Endothelial cell of umbilical vein (primary cell): ENCODE results near the gene RAD51B. TPM values are rescaled to one million over a fixed set of nuclear protein-coding genes. Genes with fewer than 3 reads are reported as not detected.

Source experiments
- BruUV-seq: library from RNA; stranded (reverse); fragments of 400-500 nt; replicated peaks from 2 replicates; lab custom pipeline; 2021; lab: Mats Ljungman, UMichigan
- CTCF ChIA-PET: fragments of 300-600, 350-600 bp; sonication (Branson Sonifier 250); formaldehyde crosslinking; loops from one replicate; lab custom pipeline; 2021; ENCODE audit warnings: antibody characterized with exemption, inconsistent platforms; lab: Charles Lee
- POLR2A ChIA-PET: fragments of 300-600, 350-600 bp; sonication (Branson Sonifier 250); formaldehyde crosslinking; loops from one replicate; lab custom pipeline; 2021; ENCODE audit warnings: antibody characterized with exemption, inconsistent platforms; lab: Charles Lee
- DNase-seq: peaks from one replicate; pipeline ENCODE4 v3.0.0-alpha.2; 2011; ENCODE audit warnings: low read depth, low spot score
- FAIRE-seq: peaks from 2 replicates; lab custom pipeline; 2011; peaks lifted over from hg19 to GRCh38; lab: Jason Lieb, UNC
- H2AFZ ChIP-seq: 2 replicates; pipeline ENCODE4 v1.6.0; 2012; ENCODE audit warnings: low read depth, low read length, control low read depth, inconsistent platforms
- H3K27ac ChIP-seq: 2 replicates; pipeline ENCODE4 v1.5.1; 2011; ENCODE audit warnings: low read depth, mild to moderate bottlenecking, control low read depth, low read length, moderate library complexity; ENCODE audit not compliant: insufficient read depth
- H3K27me3 ChIP-seq, 2 experiments: 2 replicates each; pipeline versions ENCODE4 v1.6.0 to v1.6.1; 2011; ENCODE audit warnings: low read length in 2 of 2, mixed read lengths in 1 of 2; ENCODE audit not compliant: control insufficient read depth in 2 of 2, insufficient read depth in 2 of 2
- H3K36me3 ChIP-seq, 2 experiments: 2 replicates in 1 of 2; 3 replicates in 1 of 2; pipeline ENCODE4 v1.5.1; 2011; ENCODE audit warnings: low read length in 2 of 2, mild to moderate bottlenecking in 1 of 2, moderate library complexity in 1 of 2; ENCODE audit not compliant: control insufficient read depth in 2 of 2, insufficient read depth in 2 of 2; ENCODE audit errors: extremely low read depth in 1 of 2
- H3K4me1 ChIP-seq: 3 replicates; pipeline ENCODE4 v1.5.1; 2011; ENCODE audit warnings: mild to moderate bottlenecking, low read length; ENCODE audit not compliant: control insufficient read depth, insufficient read depth; ENCODE audit errors: extremely low read depth
- H3K4me2 ChIP-seq: 2 replicates; pipeline ENCODE4 v1.6.1; 2011; ENCODE audit warnings: low read length, control low read depth, mixed read lengths; ENCODE audit not compliant: insufficient read depth
- H3K4me3 ChIP-seq, 3 experiments: fragments of 200-600 bp in 1 of 3; sonication (generic), shearing (Covaris generic) in 1 of 3; replicated peaks in 1 of 3; 2 replicates each; pipeline ENCODE4 v1.5.1; 2011 to 2016; ENCODE audit warnings: control low read depth in 3 of 3, low read length in 3 of 3, mild to moderate bottlenecking in 2 of 3, inconsistent platforms in 1 of 3, low read depth in 1 of 3, moderate library complexity in 1 of 3; ENCODE audit not compliant: insufficient read depth in 1 of 3
- H3K79me2 ChIP-seq: 2 replicates; pipeline ENCODE4 v1.6.0; 2012; ENCODE audit warnings: low read length, inconsistent platforms; ENCODE audit not compliant: control insufficient read depth, insufficient read depth
- H3K9ac ChIP-seq: replicated peaks from 2 replicates; pipeline ENCODE3; 2011; ENCODE audit warnings: low read length, control low read depth; ENCODE audit not compliant: insufficient read depth; ENCODE audit errors: extremely low read depth
- H3K9me1 ChIP-seq: replicated peaks from 3 replicates; pipeline ENCODE4 v1.6.0; 2011; ENCODE audit warnings: mild to moderate bottlenecking, low read length; ENCODE audit not compliant: control insufficient read depth, insufficient read depth; ENCODE audit errors: extremely low read depth
- H3K9me3 ChIP-seq: replicated peaks from 2 replicates; pipeline ENCODE4 v1.5.1; 2012; ENCODE audit warnings: low read length, inconsistent platforms; ENCODE audit not compliant: control insufficient read depth, insufficient read depth
- H4K20me1 ChIP-seq: replicated peaks from 2 replicates; pipeline ENCODE3; 2011; ENCODE audit warnings: mild to moderate bottlenecking, low read length; ENCODE audit not compliant: control insufficient read depth, insufficient read depth; ENCODE audit errors: extremely low read depth
- EZH2 ChIP-seq: IDR thresholded peaks from 2 replicates; pipeline ENCODE4 v1.6.1; 2012; ENCODE audit warnings: borderline replicate concordance, low read depth, mild to moderate bottlenecking, moderate library complexity, low read length, inconsistent platforms; ENCODE audit not compliant: severe bottlenecking
- FOS ChIP-seq: IDR thresholded peaks from 2 replicates; pipeline ENCODE4 v1.6.1; 2011; ENCODE audit warnings: mild to moderate bottlenecking, low read length, moderate library complexity, borderline replicate concordance; ENCODE audit not compliant: insufficient read depth
- GATA2 ChIP-seq: IDR thresholded peaks from 2 replicates; pipeline ENCODE4 v1.7.0; 2011; ENCODE audit warnings: low read depth, mild to moderate bottlenecking, moderate library complexity, mixed read lengths, low read length; ENCODE audit not compliant: insufficient read length, insufficient read depth
- JUN ChIP-seq: IDR thresholded peaks from 2 replicates; pipeline ENCODE4 v1.6.1; 2011; ENCODE audit warnings: borderline replicate concordance, low read depth; ENCODE audit not compliant: insufficient read length, insufficient read depth
- MYC ChIP-seq: IDR thresholded peaks from one replicate; pipeline ENCODE4 v1.6.1; 2011; ENCODE audit warnings: mild to moderate bottlenecking, low read depth, low read length
- POLR2A ChIP-seq: IDR thresholded peaks from 2 replicates; pipeline ENCODE4 v1.6.1; 2012; ENCODE audit warnings: low read depth, mild to moderate bottlenecking, control low read depth, low read length
- POLR2AphosphoS5 ChIP-seq: IDR thresholded peaks from 2 replicates; pipeline ENCODE4 v1.6.1; 2012; ENCODE audit warnings: low read depth, mild to moderate bottlenecking, control low read depth, low read length, moderate library complexity; ENCODE audit not compliant: insufficient read depth
- dilution Hi-C: fragments of 300-500 bp; cut with MboI; formaldehyde crosslinking; loops from one replicate; pipeline ENCODE4 v1.15.0; 2019; ENCODE audit warnings: low sequenced_read_pairs; ENCODE audit not compliant: extremely low pct_ligation_motif_present
- intact Hi-C: fragments of 100-400 bp; cut with micrococcal nuclease; formaldehyde crosslinking; loops from one replicate; pipeline ENCODE4 v1.10.0; 2022
- polyA plus RNA-seq, 4 experiments: library from polyadenylated mRNA; depleted of rRNA in 3 of 4; stranded (reverse) in 3 of 4; unstranded in 1 of 4; fragments of >200 nt; gene quantifications; 2 replicates each; pipeline versions ENCODE4 v1.2.1 to v1.2.3, GENCODE V29; 2011 to 2012; ENCODE audit warnings: missing spikeins in 1 of 4
- total RNA-seq: library from RNA; stranded (reverse); gene quantifications from 2 replicates; pipeline ENCODE4 v1.2.3, GENCODE V29; 2021
- TF ChIP-seq, protein P1 (sequence below), 2 donors: IDR thresholded peaks; 1 replicate in 1 of 2; 2 replicates in 1 of 2; pipeline ENCODE4 v1.5.1; 2011; ENCODE audit warnings: low read length in 2 of 2, mild to moderate bottlenecking in 2 of 2, moderate library complexity in 2 of 2, control low read depth in 1 of 2, inconsistent platforms in 1 of 2, low read depth in 1 of 2; ENCODE audit not compliant: insufficient read depth in 1 of 2; ENCODE audit errors: extremely low read depth in 1 of 2
- TF ChIP-seq, protein P2 (sequence below): IDR thresholded peaks from 2 replicates; pipeline ENCODE4 v1.6.1; 2011; ENCODE audit not compliant: insufficient read depth, insufficient read length

Gene RAD51B
- total and polyA plus RNA-seq, 2 donors (not counting 3 experiments of a cell fraction or from before 2014, with no cell fraction given): 3.9 to 19.0 TPM

DNA sequence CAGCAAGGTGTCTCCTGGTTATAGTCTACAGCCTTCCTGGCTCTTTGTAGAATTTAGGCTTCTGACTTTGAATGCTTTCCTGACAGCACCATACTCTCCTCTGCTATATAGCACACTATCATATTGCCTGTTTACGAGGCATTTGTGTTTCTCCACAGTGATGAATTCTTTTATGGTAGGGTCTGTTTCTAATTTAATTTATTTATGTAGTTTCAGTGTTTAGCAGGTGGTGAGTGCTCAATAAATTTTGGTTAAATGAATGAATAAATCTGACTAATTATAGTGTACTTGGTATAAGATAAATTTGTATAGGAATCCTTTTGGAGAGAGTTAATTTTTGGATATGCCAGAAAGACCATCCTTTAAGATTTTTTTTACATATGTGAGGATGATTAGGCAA, 115.3 kb downstream of the RAD51B start:
- Histone ChIP-seq H3K4me3 (no peak overlapping the region), H3K9me1 (no peaks in the 10 kb centered on the region), H3K27me3 (no peaks in the 10 kb centered on the region), H2AFZ (no peak overlapping the region), H3K79me2 (no peaks in the 10 kb centered on the region), H3K4me1 (peaks cover 11% of the 10 kb centered on the region), H4K20me1 (no peaks in the 10 kb centered on the region), H3K36me3 (no peaks in the 10 kb centered on the region), H3K9me3 (no peaks in the 10 kb centered on the region), H3K9ac (peak overlapping the region; percentile 12), H3K27ac (no peak overlapping the region), H3K4me2 (no peak overlapping the region)
- ChIA-PET CTCF (interaction anchor here (0.7 to 3.9 kb wide), 22 partner anchors 9 to 909 kb away, joined by 3 to 43 read pairs (median 7); no protein-coding TSS in a partner anchor), POLR2A (interaction anchor here (1.1 kb wide), 1 partner anchor 858 kb away, joined by 6 read pairs; the partner anchor contains the start of gene ZFP36L1)
- no TSS peak for BruUV-seq
- intact Hi-C loops: loop anchor here (1.0 to 5.0 kb wide), 5 partner anchors 53 to 909 kb away; no protein-coding TSS in a partner anchor
- FAIRE-seq: no peak
- dilution Hi-C loops: loop anchor here (25.0 kb wide), 1 partner anchor 877 kb away; no protein-coding TSS in a partner anchor
- DNase-seq: no peak
- TF ChIP-seq MYC: no peak
- TF ChIP-seq, protein P1, sequence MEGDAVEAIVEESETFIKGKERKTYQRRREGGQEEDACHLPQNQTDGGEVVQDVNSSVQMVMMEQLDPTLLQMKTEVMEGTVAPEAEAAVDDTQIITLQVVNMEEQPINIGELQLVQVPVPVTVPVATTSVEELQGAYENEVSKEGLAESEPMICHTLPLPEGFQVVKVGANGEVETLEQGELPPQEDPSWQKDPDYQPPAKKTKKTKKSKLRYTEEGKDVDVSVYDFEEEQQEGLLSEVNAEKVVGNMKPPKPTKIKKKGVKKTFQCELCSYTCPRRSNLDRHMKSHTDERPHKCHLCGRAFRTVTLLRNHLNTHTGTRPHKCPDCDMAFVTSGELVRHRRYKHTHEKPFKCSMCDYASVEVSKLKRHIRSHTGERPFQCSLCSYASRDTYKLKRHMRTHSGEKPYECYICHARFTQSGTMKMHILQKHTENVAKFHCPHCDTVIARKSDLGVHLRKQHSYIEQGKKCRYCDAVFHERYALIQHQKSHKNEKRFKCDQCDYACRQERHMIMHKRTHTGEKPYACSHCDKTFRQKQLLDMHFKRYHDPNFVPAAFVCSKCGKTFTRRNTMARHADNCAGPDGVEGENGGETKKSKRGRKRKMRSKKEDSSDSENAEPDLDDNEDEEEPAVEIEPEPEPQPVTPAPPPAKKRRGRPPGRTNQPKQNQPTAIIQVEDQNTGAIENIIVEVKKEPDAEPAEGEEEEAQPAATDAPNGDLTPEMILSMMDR (IDR thresholded peaks at IDR 0.05; ENCODE audit: extremely low read depth in 1 of 2, insufficient read depth in 1 of 2, low read depth in 1 of 2, low read length in 2 of 2): no peak
- no peak for TF ChIP-seq POLR2A
- TF ChIP-seq, protein P2, sequence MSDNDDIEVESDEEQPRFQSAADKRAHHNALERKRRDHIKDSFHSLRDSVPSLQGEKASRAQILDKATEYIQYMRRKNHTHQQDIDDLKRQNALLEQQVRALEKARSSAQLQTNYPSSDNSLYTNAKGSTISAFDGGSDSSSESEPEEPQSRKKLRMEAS: no peak

DNA sequence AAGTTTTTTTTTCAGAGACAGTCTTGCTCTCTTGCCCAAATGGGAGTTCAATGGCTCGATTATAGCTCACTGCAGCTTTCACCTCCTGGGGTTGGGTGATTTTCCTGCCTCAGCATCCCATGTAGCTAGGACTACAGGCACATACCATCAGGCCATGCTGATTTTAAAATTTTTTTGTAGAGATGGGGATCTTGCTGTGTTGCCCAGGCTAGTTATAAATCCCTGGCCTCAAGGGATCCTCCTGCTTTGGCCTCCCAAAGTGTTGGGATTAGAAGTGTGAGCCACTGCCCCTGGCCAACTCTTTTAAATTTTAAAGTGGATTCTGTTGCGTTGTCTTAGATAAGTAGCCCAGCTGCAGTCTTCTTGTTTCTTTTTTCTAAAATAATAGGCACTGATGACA, 115.8 kb downstream of the RAD51B start:
- Histone ChIP-seq H3K9me3 (no peaks in the 10 kb centered on the region), H3K36me3 (no peaks in the 10 kb centered on the region), H3K9me1 (no peaks in the 10 kb centered on the region), H2AFZ (no peak overlapping the region), H3K4me1 (peaks cover 11% of the 10 kb centered on the region), H3K4me2 (no peak overlapping the region), H3K27ac (no peak overlapping the region), H3K9ac (no peak overlapping the region), H3K79me2 (no peaks in the 10 kb centered on the region), H3K4me3 (no peak overlapping the region), H4K20me1 (no peaks in the 10 kb centered on the region), H3K27me3 (no peaks in the 10 kb centered on the region)
- dilution Hi-C loops (loop anchor here (25.0 kb wide), 1 partner anchor 877 kb away; no protein-coding TSS in a partner anchor), intact Hi-C loops (loop anchor here (2.0 kb wide), 2 partner anchors 99 to 853 kb away; no protein-coding TSS in a partner anchor)
- FAIRE-seq (no peak), DNase-seq (no peak)
- no TSS peak for BruUV-seq
- CTCF ChIA-PET: interaction anchor here (3.3 to 3.9 kb wide), 2 partner anchors 9 to 313 kb away, joined by 30 to 43 read pairs; no protein-coding TSS in a partner anchor
- TF ChIP-seq POLR2A (no peak), EZH2 (no peak), FOS (no peak), POLR2AphosphoS5 (no peak), MYC (no peak), JUN (no peak), GATA2 (no peak)
- TF ChIP-seq, protein P1 (IDR thresholded peaks at IDR 0.05; ENCODE audit: extremely low read depth in 1 of 2, insufficient read depth in 1 of 2, low read depth in 1 of 2, low read length in 2 of 2): no peak
- TF ChIP-seq, protein P2: no peak
- POLR2A ChIA-PET: no interaction called here
